ENCODE data around the gene PLXDC2. TPM values are rescaled to one million over a fixed set of nuclear protein-coding genes. Genes with fewer than 3 reads are reported as not detected.

Gene PLXDC2
- total RNA-seq, 1 donor, result 3.2 TPM

DNA sequence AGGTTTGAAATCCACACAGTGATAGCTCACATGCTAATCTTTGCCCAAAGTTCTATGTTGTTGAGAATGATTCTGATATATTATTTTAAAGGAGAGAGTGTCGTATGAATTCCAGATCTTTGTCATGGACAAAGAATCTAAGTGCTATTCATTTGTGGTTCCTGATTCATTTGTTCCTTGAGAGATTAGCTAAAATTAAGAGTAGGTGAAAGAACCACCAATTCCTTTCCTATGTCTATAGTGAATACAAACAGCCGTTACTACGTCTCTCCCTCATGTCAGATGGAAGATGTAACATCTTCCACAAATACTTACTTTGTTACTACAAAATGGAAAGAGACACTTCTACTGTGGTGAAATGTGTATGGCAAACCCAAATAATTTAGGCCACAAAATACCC lies 3.3 kb upstream of the PLXDC2 start:
- H3K4me3 ChIP-seq (ENCODE audit: low read depth, low read length), result no peak overlapping the region
- TF ChIP-seq, protein P1, sequence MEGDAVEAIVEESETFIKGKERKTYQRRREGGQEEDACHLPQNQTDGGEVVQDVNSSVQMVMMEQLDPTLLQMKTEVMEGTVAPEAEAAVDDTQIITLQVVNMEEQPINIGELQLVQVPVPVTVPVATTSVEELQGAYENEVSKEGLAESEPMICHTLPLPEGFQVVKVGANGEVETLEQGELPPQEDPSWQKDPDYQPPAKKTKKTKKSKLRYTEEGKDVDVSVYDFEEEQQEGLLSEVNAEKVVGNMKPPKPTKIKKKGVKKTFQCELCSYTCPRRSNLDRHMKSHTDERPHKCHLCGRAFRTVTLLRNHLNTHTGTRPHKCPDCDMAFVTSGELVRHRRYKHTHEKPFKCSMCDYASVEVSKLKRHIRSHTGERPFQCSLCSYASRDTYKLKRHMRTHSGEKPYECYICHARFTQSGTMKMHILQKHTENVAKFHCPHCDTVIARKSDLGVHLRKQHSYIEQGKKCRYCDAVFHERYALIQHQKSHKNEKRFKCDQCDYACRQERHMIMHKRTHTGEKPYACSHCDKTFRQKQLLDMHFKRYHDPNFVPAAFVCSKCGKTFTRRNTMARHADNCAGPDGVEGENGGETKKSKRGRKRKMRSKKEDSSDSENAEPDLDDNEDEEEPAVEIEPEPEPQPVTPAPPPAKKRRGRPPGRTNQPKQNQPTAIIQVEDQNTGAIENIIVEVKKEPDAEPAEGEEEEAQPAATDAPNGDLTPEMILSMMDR (IDR thresholded peaks at IDR 0.05; ENCODE audit: insufficient read depth, low read length), result no peak
- DNase-seq (ENCODE audit: low read depth), result no peak

DNA sequence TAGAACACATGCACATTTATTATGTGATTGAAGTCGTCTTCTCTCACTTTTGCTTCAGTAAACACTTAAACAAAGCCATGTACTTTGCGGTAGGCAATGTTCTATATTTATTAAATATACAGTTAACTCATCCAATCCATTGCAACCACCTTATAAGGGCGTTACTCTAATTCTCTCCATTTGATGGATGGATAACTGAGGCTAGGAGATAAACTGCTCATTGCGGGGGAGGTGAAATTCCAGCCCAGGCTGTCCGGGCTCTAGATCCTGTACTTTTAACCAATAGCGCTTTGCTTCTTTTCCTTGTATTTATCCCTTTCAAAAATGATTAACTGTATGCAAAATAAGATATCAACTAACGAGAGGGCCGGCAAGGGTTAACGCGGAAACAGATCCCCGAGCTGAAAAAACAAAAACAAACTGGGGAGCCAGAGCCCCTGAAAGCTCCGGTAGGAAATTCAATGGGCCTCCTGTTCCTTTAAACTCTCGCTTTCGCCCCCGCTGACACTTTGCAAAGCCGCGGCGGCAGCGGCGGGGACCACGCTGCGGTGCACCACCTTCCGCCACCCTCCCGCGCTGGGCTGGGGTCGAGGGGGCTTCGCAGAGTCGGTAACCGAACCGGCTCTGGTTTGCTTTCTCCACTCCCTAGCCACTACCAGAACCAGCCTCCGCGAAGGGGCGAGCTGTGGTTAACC lies 1.0 kb upstream of the PLXDC2 start:
- DNase-seq (ENCODE audit: low read depth), result no peak
- peak overlapping the region; percentile 67 for H3K4me3 ChIP-seq (ENCODE audit: low read depth, low read length)
- TF ChIP-seq, protein P1 (IDR thresholded peaks at IDR 0.05; ENCODE audit: insufficient read depth, low read length), result no peak

DNA sequence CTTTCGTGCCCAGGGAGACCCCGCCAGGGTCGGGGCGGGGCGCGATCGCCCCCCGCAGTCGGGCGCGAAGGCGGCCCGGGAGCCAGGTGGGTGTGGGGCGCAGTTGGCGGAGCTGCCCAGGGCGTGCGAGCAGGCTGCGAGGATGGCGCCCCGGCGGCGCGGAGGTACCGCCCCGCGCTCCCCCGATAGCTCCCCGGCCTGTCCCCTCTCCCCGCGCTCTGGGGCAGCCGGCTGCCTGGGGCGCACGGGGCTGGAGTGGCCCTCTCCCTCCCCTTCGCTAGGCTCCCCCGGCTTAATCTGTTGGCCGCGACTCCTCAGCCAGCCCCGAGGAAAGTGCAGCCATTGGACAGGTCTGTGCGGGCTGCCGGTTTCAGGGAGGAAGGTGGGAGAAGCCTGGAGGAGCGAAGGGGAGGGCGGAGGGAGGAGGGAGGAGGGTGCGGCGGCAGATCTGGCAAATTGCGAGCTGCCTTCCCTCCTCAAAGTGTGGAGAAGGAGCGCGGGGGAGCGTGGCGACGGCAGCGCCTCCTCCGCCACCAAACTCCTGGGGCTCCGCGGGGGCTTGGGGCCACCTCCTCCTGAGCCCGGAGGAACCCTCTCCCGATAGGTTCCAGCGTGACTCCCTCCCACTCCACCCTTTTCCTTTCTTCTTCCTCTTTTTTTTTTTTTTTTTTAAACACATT lies 361 bp upstream of the PLXDC2 start:
- H3K4me3 ChIP-seq (ENCODE audit: low read depth, low read length), result peak overlapping the region; percentile 67
- DNase-seq (ENCODE audit: low read depth), result no peak
- TF ChIP-seq, protein P1 (IDR thresholded peaks at IDR 0.05; ENCODE audit: insufficient read depth, low read length), result no peak

DNA sequence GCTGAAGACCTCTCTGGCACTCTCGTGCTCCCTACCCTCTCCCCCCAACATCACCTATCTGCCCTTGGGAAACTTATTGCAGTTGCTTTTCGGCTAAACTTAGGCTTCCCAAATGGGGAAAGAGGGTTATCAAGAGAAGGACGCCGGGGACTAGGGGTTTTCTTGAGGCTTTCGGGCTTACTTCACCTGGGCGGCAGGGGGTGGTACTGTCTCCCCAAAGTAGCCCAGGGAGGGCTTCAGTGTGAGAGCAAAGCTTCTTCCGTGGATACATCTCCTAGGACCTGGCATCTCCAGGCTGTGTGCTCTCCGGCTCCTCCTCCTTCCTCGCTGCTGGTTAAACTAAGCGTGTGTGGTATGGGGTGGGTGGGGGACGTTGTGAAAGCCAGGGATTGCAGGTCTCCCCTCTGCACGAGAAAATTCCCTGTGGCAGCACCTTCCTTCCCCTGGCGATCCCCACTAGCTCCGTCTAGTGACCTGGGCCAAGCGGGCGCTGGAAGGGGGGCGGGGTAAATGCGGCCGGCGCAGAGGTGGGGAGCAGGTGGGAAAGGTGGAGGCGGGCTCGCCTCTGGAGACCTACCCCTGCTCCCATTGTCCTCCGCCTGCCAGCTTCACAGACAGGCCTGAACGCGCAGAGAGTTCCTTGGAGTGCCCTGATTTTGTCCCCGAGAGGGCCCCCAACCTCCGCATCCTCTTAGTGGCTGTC lies 1.1 kb downstream of the PLXDC2 start:
- TF ChIP-seq, protein P1 (IDR thresholded peaks at IDR 0.05; ENCODE audit: insufficient read depth, low read length), result peak; percentile 8
- H3K4me3 ChIP-seq (ENCODE audit: low read depth, low read length), result peak overlapping the region; percentile 67
- DNase-seq (ENCODE audit: low read depth), result no peak

DNA sequence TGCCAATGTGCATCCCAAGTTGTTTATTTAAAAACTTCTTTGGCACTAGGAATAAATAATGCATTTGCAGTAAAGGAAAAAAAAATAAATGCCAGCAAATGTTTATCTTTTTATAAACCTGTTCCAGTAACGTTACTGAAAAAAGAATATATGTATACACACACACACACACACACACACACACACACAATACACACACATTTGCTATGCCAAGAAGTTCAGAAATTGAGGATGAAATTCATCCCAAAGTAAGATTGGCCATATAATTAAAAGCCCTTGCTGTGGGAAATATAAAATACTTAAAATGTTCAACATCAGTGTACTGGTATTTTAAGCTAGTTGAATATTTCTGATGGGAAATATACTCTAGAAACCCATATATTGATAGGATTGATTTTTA lies 2.6 kb downstream of the PLXDC2 start:
- no peak for DNase-seq (ENCODE audit: low read depth)
- H3K4me3 ChIP-seq (ENCODE audit: low read depth, low read length), result no peak overlapping the region
- TF ChIP-seq, protein P1 (IDR thresholded peaks at IDR 0.05; ENCODE audit: insufficient read depth, low read length), result no peak

DNA sequence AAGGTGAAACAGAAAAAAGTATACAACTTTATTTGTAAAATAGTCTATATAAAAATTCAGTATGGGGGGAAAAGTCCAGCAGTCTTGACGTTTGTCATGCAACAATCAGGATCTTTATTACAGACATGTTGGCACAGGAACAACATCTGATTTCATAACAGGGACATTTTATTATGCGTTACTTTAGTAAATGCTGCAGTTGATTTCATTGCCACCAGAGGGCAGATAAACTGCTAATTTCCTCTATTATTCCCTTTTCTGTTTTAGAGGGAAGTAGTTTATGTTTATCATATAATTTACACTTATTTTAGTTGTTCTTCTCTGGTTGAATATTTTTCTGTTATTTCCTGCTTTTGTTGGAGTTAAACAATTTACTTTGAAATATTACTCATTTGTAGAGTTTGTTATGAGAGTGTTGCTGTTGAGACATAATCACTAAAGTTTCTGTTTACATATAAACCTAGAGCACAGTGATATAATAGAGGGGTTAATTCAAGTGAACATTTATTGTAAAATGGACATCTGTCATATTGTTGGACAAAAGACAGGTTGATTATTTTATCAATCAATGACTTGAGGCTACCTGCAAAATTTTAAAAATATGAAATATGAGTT lies 3.3 kb downstream of the PLXDC2 start:
- H3K4me3 ChIP-seq (ENCODE audit: low read depth, low read length), result no peak overlapping the region
- peak; percentile 66 for DNase-seq (ENCODE audit: low read depth)
- TF ChIP-seq, protein P1 (IDR thresholded peaks at IDR 0.05; ENCODE audit: insufficient read depth, low read length), result peak; percentile 74

All from fibroblast of the aortic adventitia (primary cell).